Gastroesophageal sphincter (tissue), 4 donors: Measurements from ENCODE around the gene DAPK1. TPM values are rescaled to one million over a fixed set of nuclear protein-coding genes. Genes with fewer than 3 reads are reported as not detected.

Experiments
- ATAC-seq: fragments of 150-250 bp; one replicate; pipeline ENCODE4 v1.9.1; 2016; ENCODE audit warnings: mild to moderate bottlenecking, moderate library complexity
- H3K27ac ChIP-seq, 4 donors: fragments of 200-600 bp; sonication (generic) in 3 of 4; 1 replicate in 3 of 4; 2 replicates in 1 of 4; pipeline ENCODE4 v1.5.1; 2016 to 2019
- H3K27me3 ChIP-seq: fragments of 200-600 bp; sonication (generic); one replicate; pipeline ENCODE4 v1.5.1; 2019
- H3K36me3 ChIP-seq, 2 donors: fragments of 200-600 bp; sonication (generic); one replicate each; pipeline ENCODE4 v1.5.1; 2019; ENCODE audit warnings: control low read depth in 1 of 2
- H3K4me1 ChIP-seq, 3 donors: fragments of 200-600 bp; sonication (generic); 1 replicate in 2 of 3; 2 replicates in 1 of 3; pipeline ENCODE4 v1.5.1; 2016 to 2019; ENCODE audit warnings: control low read depth in 2 of 3
- H3K4me3 ChIP-seq, 2 donors: fragments of 200-600 bp; sonication (generic); one replicate each; pipeline ENCODE4 v1.5.1; 2019; ENCODE audit warnings: mild to moderate bottlenecking in 1 of 2, moderate library complexity in 1 of 2
- H3K9me3 ChIP-seq, 3 donors: fragments of 200-600 bp; sonication (generic); one replicate each; pipeline ENCODE4 v1.5.1; 2017 to 2019; ENCODE audit warnings: control low read depth in 2 of 3
- EP300 ChIP-seq: sonication (generic); formaldehyde crosslinking; IDR thresholded peaks from one replicate; pipeline ENCODE4 v1.6.1; 2017; ENCODE audit warnings: antibody characterized with exemption, mild to moderate bottlenecking
- POLR2A ChIP-seq, 2 donors: fragments of 450-650 bp; IDR thresholded peaks; one replicate each; pipeline ENCODE4 v1.6.1; 2017; ENCODE audit warnings: antibody characterized with exemption in 2 of 2, mild to moderate bottlenecking in 2 of 2, moderate library complexity in 1 of 2
- POLR2AphosphoS5 ChIP-seq: sonication (generic); formaldehyde crosslinking; IDR thresholded peaks from one replicate; pipeline ENCODE4 v1.6.1; 2017; ENCODE audit warnings: antibody characterized with exemption
- WGBS, 2 donors: methylation state at CpG; one replicate each; pipeline ENCODE4 v1.1.5; 2018; ENCODE audit warnings: low coverage in 1 of 2; 5-methylcytosine and 5-hydroxymethylcytosine counted together
- total RNA-seq, 4 donors: library from RNA; depleted of rRNA; stranded (reverse); fragments of >200 nt; gene quantifications; one replicate each; pipeline ENCODE4 v1.1.0, GENCODE V29; 2016
- TF ChIP-seq, protein P1 (sequence below), 4 experiments: fragments of 200-600 bp in 2 of 4; fragments of 450-650 bp in 2 of 4; sonication (generic) in 1 of 4; IDR thresholded peaks; one replicate each; pipeline ENCODE4 v1.5.1; 2017 to 2019; ENCODE audit warnings: antibody characterized with exemption in 4 of 4, mild to moderate bottlenecking in 2 of 4, moderate library complexity in 2 of 4

DAPK1 gene
- total RNA-seq, 4 donors from 2014 or later: 52.3 to 119 (median 75.3) TPM

DNA sequence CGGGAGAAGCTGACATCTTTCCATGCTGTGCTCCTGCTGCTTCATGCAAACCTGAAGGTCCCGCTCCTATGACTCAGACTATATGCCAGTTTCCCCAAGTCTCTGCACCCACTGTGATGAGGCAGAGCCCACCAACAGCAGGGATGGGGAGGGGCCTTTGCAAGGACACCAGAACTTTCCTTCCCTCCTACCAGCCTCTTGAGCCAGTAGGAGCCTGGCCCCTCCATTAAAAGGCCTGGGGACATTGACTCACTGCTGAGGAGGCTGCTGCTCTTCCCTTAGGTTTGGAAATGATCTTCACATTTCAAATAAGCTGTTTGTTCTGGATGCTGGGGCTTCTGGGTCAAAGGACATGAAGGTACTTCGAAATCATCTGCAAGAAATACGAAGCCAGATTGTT is 202.2 kb downstream of the DAPK1 start:
- no peaks in the 10 kb centered on the region for H3K27me3 ChIP-seq
- WGBS, 2 donors: 86 to 100% methylated on average over 1 to 2 of the region's 4 CpGs
- H3K9me3 ChIP-seq: no peaks in the 10 kb centered on the region
- no peak overlapping the region for H3K27ac ChIP-seq
- no peak for ATAC-seq
- no peak overlapping the region for H3K4me3 ChIP-seq
- no peaks in the 10 kb centered on the region for H3K4me1 ChIP-seq
- TF ChIP-seq POLR2A (IDR thresholded peaks at IDR 0.05): no peak
- peaks cover 0 to 95% of the 10 kb centered on the region in 2 donors for H3K36me3 ChIP-seq

- H3K27me3 ChIP-seq: no peaks in the 10 kb centered on the region
- no peaks in the 10 kb centered on the region for H3K4me1 ChIP-seq
- H3K4me3 ChIP-seq: no peak overlapping the region
- peaks cover 0 to 94% of the 10 kb centered on the region in 2 donors for H3K36me3 ChIP-seq
- no peak for ATAC-seq
- 85 to 89% methylated on average over 5 of the region's 9 CpGs for WGBS, 2 donors
- no peak overlapping the region for H3K27ac ChIP-seq
- no peaks in the 10 kb centered on the region for H3K9me3 ChIP-seq
- no peak for TF ChIP-seq POLR2A (IDR thresholded peaks at IDR 0.05)
- TF ChIP-seq POLR2AphosphoS5: no peak
Observed at GRCh38 chr9:87701491-87701890, 203.8 kb downstream of the DAPK1 start.

GRCh38 chr9:87701931-87702421 is 204.3 kb downstream of the DAPK1 start:
- peaks cover 0 to 94% of the 10 kb centered on the region in 2 donors for H3K36me3 ChIP-seq
- WGBS, 2 donors: 54 to 90% methylated on average over 3 to 5 of the region's 6 CpGs
- H3K4me1 ChIP-seq: no peaks in the 10 kb centered on the region
- TF ChIP-seq, protein P1, sequence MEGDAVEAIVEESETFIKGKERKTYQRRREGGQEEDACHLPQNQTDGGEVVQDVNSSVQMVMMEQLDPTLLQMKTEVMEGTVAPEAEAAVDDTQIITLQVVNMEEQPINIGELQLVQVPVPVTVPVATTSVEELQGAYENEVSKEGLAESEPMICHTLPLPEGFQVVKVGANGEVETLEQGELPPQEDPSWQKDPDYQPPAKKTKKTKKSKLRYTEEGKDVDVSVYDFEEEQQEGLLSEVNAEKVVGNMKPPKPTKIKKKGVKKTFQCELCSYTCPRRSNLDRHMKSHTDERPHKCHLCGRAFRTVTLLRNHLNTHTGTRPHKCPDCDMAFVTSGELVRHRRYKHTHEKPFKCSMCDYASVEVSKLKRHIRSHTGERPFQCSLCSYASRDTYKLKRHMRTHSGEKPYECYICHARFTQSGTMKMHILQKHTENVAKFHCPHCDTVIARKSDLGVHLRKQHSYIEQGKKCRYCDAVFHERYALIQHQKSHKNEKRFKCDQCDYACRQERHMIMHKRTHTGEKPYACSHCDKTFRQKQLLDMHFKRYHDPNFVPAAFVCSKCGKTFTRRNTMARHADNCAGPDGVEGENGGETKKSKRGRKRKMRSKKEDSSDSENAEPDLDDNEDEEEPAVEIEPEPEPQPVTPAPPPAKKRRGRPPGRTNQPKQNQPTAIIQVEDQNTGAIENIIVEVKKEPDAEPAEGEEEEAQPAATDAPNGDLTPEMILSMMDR (IDR thresholded peaks at IDR 0.05): no peak
- TF ChIP-seq POLR2AphosphoS5 (no peak), POLR2A (IDR thresholded peaks at IDR 0.05) (no peak), EP300 (no peak)
- no peak overlapping the region for H3K4me3 ChIP-seq
- no peaks in the 10 kb centered on the region for H3K9me3 ChIP-seq
- no peak for ATAC-seq
- no peak overlapping the region for H3K27ac ChIP-seq
- H3K27me3 ChIP-seq: no peaks in the 10 kb centered on the region

GRCh38 chr9:87702921-87703320 is 205.3 kb downstream of the DAPK1 start:
- H3K9me3 ChIP-seq: no peaks in the 10 kb centered on the region
- H3K27ac ChIP-seq: no peak overlapping the region
- WGBS, 2 donors: 85 to 96% methylated on average over 4 to 5 of the region's 9 CpGs
- TF ChIP-seq POLR2AphosphoS5 (no peak), EP300 (no peak), POLR2A (IDR thresholded peaks at IDR 0.05) (no peak)
- TF ChIP-seq, protein P1 (IDR thresholded peaks at IDR 0.05): no peak
- peaks cover 0 to 5% (median 0%) of the 10 kb centered on the region in 3 donors for H3K4me1 ChIP-seq
- peaks cover 0 to 94% of the 10 kb centered on the region in 2 donors for H3K36me3 ChIP-seq
- no peaks in the 10 kb centered on the region for H3K27me3 ChIP-seq
- H3K4me3 ChIP-seq: no peak overlapping the region
- no peak for ATAC-seq

- Histone ChIP-seq H3K9me3 (no peaks in the 10 kb centered on the region), H3K27me3 (no peaks in the 10 kb centered on the region), H3K36me3 (peaks cover 0 to 89% of the 10 kb centered on the region in 2 donors), H3K4me1 (peaks cover 0 to 9% (median 0%) of the 10 kb centered on the region in 3 donors), H3K4me3 (no peak overlapping the region), H3K27ac (no peak overlapping the region)
- no peak for ATAC-seq
- 87 to 94% methylated on average over 3 to 7 of the region's 7 CpGs for WGBS, 2 donors
- TF ChIP-seq EP300: no peak
- TF ChIP-seq POLR2A (IDR thresholded peaks at IDR 0.05): no peak
- TF ChIP-seq, protein P1 (IDR thresholded peaks at IDR 0.05): no peak
- TF ChIP-seq POLR2AphosphoS5: no peak
Observed at GRCh38 chr9:87703636-87704276, 206.1 kb downstream of the DAPK1 start.

DNA sequence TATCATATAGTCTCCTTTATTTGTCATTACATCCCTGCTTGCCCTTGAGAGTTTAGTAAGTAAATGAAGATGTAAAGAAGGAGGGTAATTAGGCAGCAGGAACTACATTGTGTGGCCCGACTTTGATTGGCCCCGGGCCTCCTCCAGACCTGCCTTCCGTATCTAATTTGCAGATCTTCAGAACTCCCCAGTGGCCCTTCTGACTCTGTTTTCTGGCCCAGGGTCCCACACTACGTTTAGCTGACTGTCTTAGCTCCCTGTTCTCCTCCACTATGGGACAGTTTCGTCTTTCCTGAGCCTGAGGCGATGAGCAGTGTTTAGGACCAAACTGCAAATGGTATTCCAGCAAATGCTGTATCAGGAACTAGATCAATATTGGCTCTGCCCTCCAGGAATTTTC is 206.7 kb downstream of the DAPK1 start:
- H3K27me3 ChIP-seq: no peaks in the 10 kb centered on the region
- no peak overlapping the region for H3K4me3 ChIP-seq
- no peak for ATAC-seq
- H3K4me1 ChIP-seq: peaks cover 0 to 9% (median 0%) of the 10 kb centered on the region in 3 donors
- peaks cover 0 to 89% of the 10 kb centered on the region in 2 donors for H3K36me3 ChIP-seq
- TF ChIP-seq EP300 (no peak), POLR2AphosphoS5 (no peak), POLR2A (IDR thresholded peaks at IDR 0.05) (no peak)
- TF ChIP-seq, protein P1 (IDR thresholded peaks at IDR 0.05): no peak
- H3K9me3 ChIP-seq: no peaks in the 10 kb centered on the region
- WGBS, 2 donors: 75 to 79% methylated on average over 6 of the region's 6 CpGs
- no peak overlapping the region for H3K27ac ChIP-seq
